Measurements from ENCODE around the gene KLF6.

GRCh38 chr10:3758491-3758970, 26.5 kb downstream of the KLF6 start:
- TF ChIP-seq NR2C2 (CRISPR knock-in tag; IDR thresholded peaks at IDR 0.05) (no peak), CTCF (IDR thresholded peaks at IDR 0.05) (no peak), MAX (CRISPR knock-in tag; IDR thresholded peaks at IDR 0.05) (no peak), JUN (CRISPR knock-in tag; IDR thresholded peaks at IDR 0.05) (no peak), STAT6 (CRISPR knock-in tag; conservative IDR thresholded peaks at IDR 0.05; ENCODE audit: low read depth) (no peak), ZNF423 (CRISPR knock-in tag; IDR thresholded peaks at IDR 0.05) (no peak), ZBTB43 (CRISPR knock-in tag; IDR thresholded peaks at IDR 0.05) (no peak), USF2 (CRISPR knock-in tag; IDR thresholded peaks at IDR 0.05) (no peak), NFATC4 (CRISPR knock-in tag; IDR thresholded peaks at IDR 0.05) (no peak), FOXP4 (CRISPR knock-in tag; IDR thresholded peaks at IDR 0.05) (no peak)
